GM10847 (cell line): ENCODE measurements around the gene NUP37.

Experiments
- POLR2A ChIP-seq: IDR thresholded peaks from 2 replicates; pipeline ENCODE4 v1.6.1; 2011; ENCODE audit not compliant: insufficient read length; ENCODE audit errors: extremely low read depth

NUP37 gene

GRCh38 chr12:102080842-102081241 is 39.1 kb downstream of the NUP37 start:
- TF ChIP-seq POLR2A: no peak

- no peak for TF ChIP-seq POLR2A
These were observed 50.2 kb downstream of the NUP37 start for GRCh38 chr12:102069707-102070106.

GRCh38 chr12:102067574-102068258 is 52.2 kb downstream of the NUP37 start:
- TF ChIP-seq POLR2A: no peak

GRCh38 chr12:102064476-102064875 is 55.4 kb downstream of the NUP37 start:
- no peak for TF ChIP-seq POLR2A

- no peak for TF ChIP-seq POLR2A
These were observed 56.8 kb downstream of the NUP37 start for GRCh38 chr12:102063069-102063468.

- no peak for TF ChIP-seq POLR2A
These were observed 57.5 kb downstream of the NUP37 start for GRCh38 chr12:102062419-102062806.

GRCh38 chr12:102061560-102062418 is 58.1 kb downstream of the NUP37 start, which contains the start of gene WASHC3:
WASHC3 (minus strand) TSS chr12:102061991; CDS start chr12:102061962, 29 bp downstream.
- TF ChIP-seq POLR2A: peak; percentile 64

- no peak for TF ChIP-seq POLR2A
These were observed 58.8 kb downstream of the NUP37 start for GRCh38 chr12:102061096-102061559.

- TF ChIP-seq POLR2A: no peak
These were observed 60.6 kb downstream of the NUP37 start for GRCh38 chr12:102059343-102059742.

GRCh38 chr12:102054345-102054744 is 65.6 kb downstream of the NUP37 start:
- TF ChIP-seq POLR2A: no peak

GRCh38 chr12:102053062-102053349 is 66.9 kb downstream of the NUP37 start:
- no peak for TF ChIP-seq POLR2A

GRCh38 chr12:102052192-102053061 is 67.5 kb downstream of the NUP37 start:
- no peak for TF ChIP-seq POLR2A

GRCh38 chr12:102051431-102051965 is 68.4 kb downstream of the NUP37 start:
- TF ChIP-seq POLR2A: no peak

- TF ChIP-seq POLR2A: no peak
These were observed 69.1 kb downstream of the NUP37 start for GRCh38 chr12:102050660-102051430.
